Omental fat pad (tissue), 4 donors: ENCODE results near the gene TPO. TPM values are rescaled to one million over a fixed set of nuclear protein-coding genes. Genes with fewer than 3 reads are reported as not detected.

ENCODE experiments used
- ATAC-seq: fragments of 150-250 bp; one replicate; pipeline ENCODE4 v1.9.1; 2016; ENCODE audit warnings: mild to moderate bottlenecking, moderate library complexity; ENCODE audit not compliant: low FRiP score
- DNase-seq: peaks from one replicate; pipeline ENCODE4 v3.0.0-alpha.2; 2019; ENCODE audit warnings: low spot score
- total RNA-seq, 4 donors: library from RNA; depleted of rRNA; stranded (reverse); fragments of >200 nt; gene quantifications; one replicate each; pipeline ENCODE4 v1.1.0, GENCODE V29; 2016
- TF ChIP-seq, protein P1 (sequence below), 3 donors: fragments of 450-650 bp; IDR thresholded peaks; one replicate each; pipeline ENCODE4 v1.5.1; 2016 to 2017; ENCODE audit warnings: antibody characterized with exemption in 3 of 3, mild to moderate bottlenecking in 3 of 3, moderate library complexity in 2 of 3

TPO gene
- total RNA-seq, 4 donors from 2014 or later: 3.0 to 27.1 (median 13.1) TPM

GRCh38 chr2:1455466-1455865 is 42.2 kb downstream of the TPO start:
- no peak for DNase-seq
- ATAC-seq: no peak
- TF ChIP-seq, protein P1, sequence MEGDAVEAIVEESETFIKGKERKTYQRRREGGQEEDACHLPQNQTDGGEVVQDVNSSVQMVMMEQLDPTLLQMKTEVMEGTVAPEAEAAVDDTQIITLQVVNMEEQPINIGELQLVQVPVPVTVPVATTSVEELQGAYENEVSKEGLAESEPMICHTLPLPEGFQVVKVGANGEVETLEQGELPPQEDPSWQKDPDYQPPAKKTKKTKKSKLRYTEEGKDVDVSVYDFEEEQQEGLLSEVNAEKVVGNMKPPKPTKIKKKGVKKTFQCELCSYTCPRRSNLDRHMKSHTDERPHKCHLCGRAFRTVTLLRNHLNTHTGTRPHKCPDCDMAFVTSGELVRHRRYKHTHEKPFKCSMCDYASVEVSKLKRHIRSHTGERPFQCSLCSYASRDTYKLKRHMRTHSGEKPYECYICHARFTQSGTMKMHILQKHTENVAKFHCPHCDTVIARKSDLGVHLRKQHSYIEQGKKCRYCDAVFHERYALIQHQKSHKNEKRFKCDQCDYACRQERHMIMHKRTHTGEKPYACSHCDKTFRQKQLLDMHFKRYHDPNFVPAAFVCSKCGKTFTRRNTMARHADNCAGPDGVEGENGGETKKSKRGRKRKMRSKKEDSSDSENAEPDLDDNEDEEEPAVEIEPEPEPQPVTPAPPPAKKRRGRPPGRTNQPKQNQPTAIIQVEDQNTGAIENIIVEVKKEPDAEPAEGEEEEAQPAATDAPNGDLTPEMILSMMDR (IDR thresholded peaks at IDR 0.05): no peak

DNA sequence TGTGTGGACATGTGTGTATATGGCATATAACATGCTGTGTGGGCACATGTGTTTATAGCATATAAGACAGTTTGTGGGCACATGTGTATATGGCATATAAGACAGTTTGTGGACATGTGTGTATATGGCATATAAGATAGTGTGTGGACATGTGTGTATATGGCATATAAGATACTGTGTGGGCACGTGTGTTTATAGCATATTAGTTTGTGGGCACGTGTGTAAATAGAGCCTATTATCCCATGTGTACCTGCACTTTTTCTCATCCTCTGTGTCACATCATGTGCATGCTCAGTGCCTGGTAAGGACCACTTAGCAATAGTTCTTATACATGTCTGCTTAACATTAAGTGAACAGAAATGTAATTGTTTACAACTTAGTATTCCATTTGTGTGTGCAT is 45.2 kb downstream of the TPO start:
- TF ChIP-seq, protein P1 (IDR thresholded peaks at IDR 0.05): no peak
- DNase-seq (no peak), ATAC-seq (no peak)

- TF ChIP-seq, protein P1 (IDR thresholded peaks at IDR 0.05): no peak
- ATAC-seq: no peak
- DNase-seq: no peak
These were observed 46.5 kb downstream of the TPO start for GRCh38 chr2:1459727-1460126.

DNA sequence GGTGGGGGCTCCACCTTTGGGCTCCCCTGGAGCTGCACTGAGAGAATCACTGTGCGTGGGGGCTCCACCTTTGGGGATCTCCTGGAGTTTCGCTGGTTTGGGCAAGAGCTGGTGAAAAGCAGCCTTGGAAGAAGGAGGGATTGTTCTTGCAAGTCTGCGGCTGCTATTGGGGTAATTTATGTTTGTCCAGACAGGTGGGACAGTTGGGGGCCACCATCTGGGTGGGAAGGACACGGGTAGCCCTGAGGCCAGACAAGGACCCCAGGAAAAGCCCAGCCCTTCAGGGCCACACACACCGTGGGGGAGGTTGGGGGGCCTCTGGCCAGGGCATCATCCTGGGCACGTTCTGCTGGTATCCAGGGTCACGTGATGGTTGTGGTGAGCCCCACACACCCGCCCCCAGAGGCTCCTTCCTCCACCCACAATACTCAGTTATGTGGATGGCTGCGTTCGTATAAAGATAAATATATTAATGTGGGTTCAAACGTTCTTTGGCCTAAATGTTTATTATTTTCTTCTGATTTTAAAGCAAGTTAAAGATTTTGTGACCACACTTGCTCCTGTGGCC is 47.7 kb downstream of the TPO start:
- DNase-seq: no peak
- no peak for ATAC-seq
- TF ChIP-seq, protein P1 (IDR thresholded peaks at IDR 0.05): no peak

DNA sequence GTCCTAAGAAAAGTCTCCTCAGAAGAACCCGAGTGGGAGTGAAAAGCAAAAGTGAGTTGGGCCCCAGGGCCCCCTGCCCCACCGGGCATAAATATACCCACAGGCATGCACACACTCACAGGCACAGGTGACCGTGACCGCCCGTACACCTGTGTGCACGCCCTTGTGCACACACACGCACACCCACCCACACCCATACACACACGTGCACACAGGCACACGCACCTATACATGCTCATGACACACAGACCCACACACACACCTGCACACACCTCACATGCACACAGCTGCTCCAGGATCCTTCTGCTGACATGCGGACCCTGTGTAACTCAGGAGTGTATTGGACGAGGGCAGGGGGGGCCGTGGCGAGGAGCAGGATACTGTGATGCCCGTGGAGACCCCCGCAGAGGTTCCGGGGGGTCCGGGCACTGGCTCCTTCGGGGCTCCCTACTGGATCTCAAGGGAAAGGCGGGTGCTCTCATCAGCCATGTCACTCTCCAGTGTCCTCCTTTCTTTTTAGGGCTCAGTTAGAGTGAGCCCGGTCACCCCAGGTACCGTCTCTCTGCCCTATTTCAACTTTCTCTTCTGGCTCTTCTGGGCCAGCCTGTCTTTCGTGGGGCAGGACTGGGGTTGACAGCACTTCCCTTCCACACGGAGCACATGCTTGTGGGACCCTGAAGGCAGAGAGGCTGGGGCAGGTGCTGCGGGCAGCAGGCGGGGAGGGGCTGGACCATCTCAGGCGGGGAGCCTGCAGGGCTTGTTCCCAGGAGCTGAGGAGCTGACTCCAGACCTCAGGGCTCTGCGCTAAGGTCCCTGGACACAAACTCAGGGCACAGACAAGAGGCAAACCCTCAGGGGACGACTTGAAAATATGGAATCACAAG is 48.5 kb downstream of the TPO start:
- DNase-seq (no peak), ATAC-seq (no peak)
- TF ChIP-seq, protein P1 (IDR thresholded peaks at IDR 0.05): no peak

DNA sequence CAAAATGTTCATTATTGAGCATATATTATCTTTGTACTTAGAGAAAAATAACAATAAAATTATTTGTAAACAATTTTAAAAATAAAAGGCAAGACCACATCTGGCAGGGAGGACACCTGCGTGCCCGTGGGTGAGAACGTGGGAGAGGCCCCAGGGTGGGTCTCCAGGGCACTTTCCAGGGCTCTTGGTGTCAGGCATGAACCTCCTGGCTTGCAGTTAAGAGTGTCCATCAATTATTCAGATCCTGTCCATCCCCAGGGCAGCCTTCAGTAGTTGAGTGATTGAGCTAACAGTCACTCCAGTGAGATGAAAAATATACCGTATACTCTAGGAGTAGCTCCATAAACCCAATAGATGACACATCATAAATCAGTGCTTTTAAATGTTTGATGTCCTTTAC is 49.7 kb downstream of the TPO start:
- TF ChIP-seq, protein P1 (IDR thresholded peaks at IDR 0.05): no peak
- ATAC-seq: no peak
- no peak for DNase-seq

GRCh38 chr2:1472350-1472749 is 59.1 kb downstream of the TPO start:
- ATAC-seq (no peak), DNase-seq (no peak)
- TF ChIP-seq, protein P1 (IDR thresholded peaks at IDR 0.05): no peak
